Measurements from ENCODE around the gene OOSP3.

OOSP3 gene

DNA sequence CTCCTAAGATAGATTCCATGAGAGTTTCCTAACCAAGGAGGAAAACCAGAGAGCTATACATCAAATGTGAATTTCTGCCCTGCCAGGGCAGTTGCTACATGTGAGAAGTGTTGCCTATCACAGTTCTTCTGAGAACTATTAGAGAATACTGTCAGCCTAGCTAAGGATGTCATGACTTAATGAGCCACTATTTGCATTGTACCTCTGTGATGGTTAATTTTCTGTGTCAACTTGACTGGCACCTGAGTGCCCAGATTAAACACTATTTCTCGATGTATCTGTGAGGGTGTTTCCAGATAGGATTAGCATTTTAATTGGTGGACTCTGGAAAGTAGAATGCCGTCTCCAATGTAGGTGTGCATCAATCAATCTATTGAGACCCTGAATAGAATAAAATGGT is 10.6 kb upstream of the OOSP3 start:
- TF ChIP-seq, protein P1, sequence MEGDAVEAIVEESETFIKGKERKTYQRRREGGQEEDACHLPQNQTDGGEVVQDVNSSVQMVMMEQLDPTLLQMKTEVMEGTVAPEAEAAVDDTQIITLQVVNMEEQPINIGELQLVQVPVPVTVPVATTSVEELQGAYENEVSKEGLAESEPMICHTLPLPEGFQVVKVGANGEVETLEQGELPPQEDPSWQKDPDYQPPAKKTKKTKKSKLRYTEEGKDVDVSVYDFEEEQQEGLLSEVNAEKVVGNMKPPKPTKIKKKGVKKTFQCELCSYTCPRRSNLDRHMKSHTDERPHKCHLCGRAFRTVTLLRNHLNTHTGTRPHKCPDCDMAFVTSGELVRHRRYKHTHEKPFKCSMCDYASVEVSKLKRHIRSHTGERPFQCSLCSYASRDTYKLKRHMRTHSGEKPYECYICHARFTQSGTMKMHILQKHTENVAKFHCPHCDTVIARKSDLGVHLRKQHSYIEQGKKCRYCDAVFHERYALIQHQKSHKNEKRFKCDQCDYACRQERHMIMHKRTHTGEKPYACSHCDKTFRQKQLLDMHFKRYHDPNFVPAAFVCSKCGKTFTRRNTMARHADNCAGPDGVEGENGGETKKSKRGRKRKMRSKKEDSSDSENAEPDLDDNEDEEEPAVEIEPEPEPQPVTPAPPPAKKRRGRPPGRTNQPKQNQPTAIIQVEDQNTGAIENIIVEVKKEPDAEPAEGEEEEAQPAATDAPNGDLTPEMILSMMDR (IDR thresholded peaks at IDR 0.05; ENCODE audit: low read depth, low read length) = no peak
- H3K4me1 ChIP-seq = no peaks in the 10 kb centered on the region
- no peak for DNase-seq
- H3K9me3 ChIP-seq = no peaks in the 10 kb centered on the region
- no peak overlapping the region for H3K4me3 ChIP-seq (ENCODE audit: low read depth, low read length)
- no peaks in the 10 kb centered on the region for H3K27me3 ChIP-seq
- no peaks in the 10 kb centered on the region for H3K36me3 ChIP-seq

DNA sequence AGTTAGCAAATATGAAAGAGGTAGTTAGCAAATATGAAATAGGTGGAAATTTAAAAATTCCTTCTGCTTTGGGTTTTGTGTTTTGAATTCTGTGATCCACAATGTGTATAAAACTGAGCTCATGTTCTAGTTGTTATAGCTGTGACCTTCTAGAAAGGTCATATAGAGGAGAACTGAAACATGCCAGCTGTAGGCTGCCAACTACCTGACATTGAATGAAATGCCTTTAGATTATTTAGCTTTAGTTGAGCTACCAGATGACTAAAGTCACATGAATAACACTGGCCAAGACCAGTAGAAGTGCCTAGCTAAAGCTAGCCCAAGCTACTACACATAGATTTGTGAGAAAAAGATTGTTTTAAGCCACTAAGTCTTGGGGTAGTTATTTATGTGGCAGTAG is 6.5 kb upstream of the OOSP3 start:
- H3K9me3 ChIP-seq = no peaks in the 10 kb centered on the region
- TF ChIP-seq, protein P1 (IDR thresholded peaks at IDR 0.05; ENCODE audit: low read depth, low read length) = no peak

DNA sequence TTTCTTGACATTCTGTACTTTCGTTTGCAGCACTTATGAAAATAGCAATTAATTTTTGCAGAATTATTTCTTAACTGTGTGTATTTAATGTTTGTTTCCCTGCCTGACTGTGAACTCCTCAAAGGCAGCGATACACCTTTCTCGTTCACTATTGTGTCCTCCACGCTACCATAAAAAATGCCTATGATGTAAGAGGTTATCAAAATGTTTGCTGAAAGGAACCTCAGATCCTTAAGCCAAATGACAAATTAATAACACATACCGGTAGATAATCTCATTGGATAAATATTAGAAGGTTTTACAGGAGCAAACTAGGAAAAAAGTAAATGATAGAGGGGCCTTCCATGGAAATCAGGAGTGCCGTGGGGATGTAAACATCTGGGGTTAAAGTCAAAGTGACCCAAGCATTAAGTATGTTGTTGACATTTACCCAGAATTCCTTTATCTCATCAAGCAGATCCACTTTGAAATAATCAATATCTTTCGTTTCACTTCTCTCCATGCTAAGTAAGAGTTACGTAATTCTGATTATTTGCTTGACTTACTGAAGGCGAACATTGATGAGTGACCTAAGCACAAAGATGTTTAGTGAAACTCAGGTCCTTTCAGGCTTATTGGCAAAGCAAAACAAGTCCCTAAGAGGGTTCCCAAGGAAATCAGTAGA is 2.6 kb upstream of the OOSP3 start:
- Histone ChIP-seq H3K4me3 (ENCODE audit: low read depth, low read length) (no peak overlapping the region), H3K27me3 (no peaks in the 10 kb centered on the region), H3K4me1 (no peaks in the 10 kb centered on the region), H3K9me3 (no peaks in the 10 kb centered on the region), H3K36me3 (no peaks in the 10 kb centered on the region)
- TF ChIP-seq, protein P1 (IDR thresholded peaks at IDR 0.05; ENCODE audit: low read depth, low read length) = no peak
- no peak for DNase-seq

More for the DNA sequence above, 6.5 kb upstream of the OOSP3 start:
- Histone ChIP-seq H3K4me1 (no peaks in the 10 kb centered on the region), H3K4me3 (ENCODE audit: low read depth, low read length) (no peak overlapping the region), H3K36me3 (no peaks in the 10 kb centered on the region), H3K27me3 (no peaks in the 10 kb centered on the region)
- DNase-seq = no peak

DNA sequence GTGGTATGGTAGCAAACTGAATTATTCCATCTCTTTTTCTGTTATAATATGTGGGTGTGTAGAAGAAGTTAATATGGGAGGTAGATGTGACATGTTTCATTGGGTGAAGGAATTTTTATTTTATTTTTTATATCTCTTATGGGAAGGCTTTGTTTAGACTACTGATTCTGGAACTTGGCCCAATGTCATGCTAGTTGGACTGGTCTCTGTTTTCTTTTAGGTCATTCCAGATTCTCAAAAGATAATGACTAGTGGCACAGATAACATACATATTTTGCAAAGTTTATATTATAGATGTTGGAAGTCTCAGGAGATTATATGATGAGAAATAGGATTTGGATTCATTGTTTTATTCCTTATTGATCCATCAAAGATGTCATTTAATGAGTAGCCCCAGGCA is 1.3 kb upstream of the OOSP3 start:
- TF ChIP-seq, protein P1 (IDR thresholded peaks at IDR 0.05; ENCODE audit: low read depth, low read length) = no peak
- Histone ChIP-seq H3K9me3 (no peaks in the 10 kb centered on the region), H3K36me3 (no peaks in the 10 kb centered on the region), H3K4me3 (ENCODE audit: low read depth, low read length) (no peak overlapping the region), H3K4me1 (no peaks in the 10 kb centered on the region), H3K27me3 (no peaks in the 10 kb centered on the region)
- no peak for DNase-seq

DNA sequence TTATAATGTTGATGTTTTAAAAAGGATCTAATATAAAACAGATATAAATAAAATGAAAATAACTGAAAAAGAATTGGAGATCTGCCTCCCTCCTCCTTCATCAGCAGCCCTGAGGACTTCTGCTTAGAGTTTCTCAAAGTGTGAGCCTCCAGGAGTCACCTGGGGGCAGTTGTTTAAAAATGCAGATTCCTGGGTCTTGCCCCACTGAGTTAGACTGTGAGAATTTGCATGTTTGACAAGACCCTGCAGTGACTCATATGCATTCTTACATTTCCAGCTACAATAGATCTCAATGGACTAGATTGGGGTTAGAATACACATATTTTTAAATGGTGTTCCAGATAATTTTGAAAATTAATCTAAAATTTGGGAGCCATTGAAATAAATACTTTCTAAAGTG is 798 bp upstream of the OOSP3 start:
- Histone ChIP-seq H3K4me1 (no peaks in the 10 kb centered on the region), H3K9me3 (no peaks in the 10 kb centered on the region), H3K4me3 (ENCODE audit: low read depth, low read length) (no peak overlapping the region), H3K36me3 (no peaks in the 10 kb centered on the region), H3K27me3 (no peaks in the 10 kb centered on the region)
- no peak for DNase-seq
- TF ChIP-seq, protein P1 (IDR thresholded peaks at IDR 0.05; ENCODE audit: low read depth, low read length) = no peak

DNA sequence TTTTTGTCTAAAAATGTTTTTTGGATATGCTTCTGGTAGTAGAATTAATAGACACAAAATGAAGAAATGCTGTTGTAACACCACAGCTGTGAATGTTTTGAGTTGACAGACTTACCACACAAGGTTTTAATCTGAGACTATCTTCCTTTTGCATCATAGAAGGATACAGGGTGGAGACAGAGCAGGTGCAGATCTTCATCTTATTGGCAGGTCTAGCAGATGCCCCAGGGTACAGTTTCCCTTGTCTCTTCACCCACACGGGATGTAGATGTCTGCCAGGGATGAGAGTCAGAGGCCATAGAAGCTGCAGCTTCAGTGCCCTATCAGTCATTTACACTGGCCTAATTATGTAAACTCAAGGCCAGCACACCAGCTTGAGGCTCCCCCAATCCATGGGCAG is 985 bp downstream of the OOSP3 start:
- Histone ChIP-seq H3K27me3 (no peaks in the 10 kb centered on the region), H3K36me3 (no peaks in the 10 kb centered on the region), H3K9me3 (no peaks in the 10 kb centered on the region), H3K4me3 (ENCODE audit: low read depth, low read length) (no peak overlapping the region), H3K4me1 (no peaks in the 10 kb centered on the region)
- DNase-seq = no peak
- TF ChIP-seq, protein P1 (IDR thresholded peaks at IDR 0.05; ENCODE audit: low read depth, low read length) = no peak

All from BE2C (cell line).